Stimulated activated CD4-positive, alpha-beta T cell treated with anti-CD3 and anti-CD28 coated beads, Interleukin-4, amount 100 ng/mL, for 4 hours (primary cell): ENCODE results near the gene RELA.
"Not testable (repeated sequence)": the region's sequence is repeated elsewhere in the genome, so short reads cannot be mapped to it uniquely, and the experiment has no call there.

ENCODE experiments used
- DNase-seq, 2 experiments: peaks; one replicate each; pipeline ENCODE4 v3.0.0-alpha.2; 2020

Gene RELA

DNA sequence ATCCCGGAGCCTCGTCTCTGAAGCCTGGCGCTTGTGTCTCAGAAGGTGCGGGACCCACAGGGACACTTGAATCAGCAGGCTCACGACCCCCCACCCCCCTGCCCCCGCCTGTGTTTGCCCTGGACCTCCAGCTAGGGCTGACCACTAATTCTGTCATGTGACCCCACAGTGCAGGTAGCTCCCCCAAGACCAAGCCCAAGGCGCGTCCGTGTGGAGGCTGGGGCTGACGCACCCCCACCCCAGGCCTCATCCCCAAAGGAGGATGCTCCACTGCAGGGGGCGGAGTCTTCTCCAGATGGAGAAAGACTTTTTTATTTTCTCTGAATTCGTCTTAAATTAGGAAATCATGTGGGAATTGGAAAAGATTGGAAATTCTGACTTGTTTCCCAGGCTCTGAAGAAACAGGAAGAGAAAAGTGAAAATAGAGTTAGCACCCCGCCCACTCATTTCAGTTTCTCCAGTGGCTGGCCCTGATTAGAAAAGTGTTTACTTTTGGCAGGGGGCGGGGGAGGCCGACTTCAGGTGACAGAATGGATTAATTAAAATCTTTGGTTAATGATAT lies 1.0 kb upstream of the RELA start:
- DNase-seq: peak; percentile 52 to 53

GRCh38 chr11:65662247-65662798 lies 393 bp downstream of the RELA start:
- no peak for DNase-seq

DNA sequence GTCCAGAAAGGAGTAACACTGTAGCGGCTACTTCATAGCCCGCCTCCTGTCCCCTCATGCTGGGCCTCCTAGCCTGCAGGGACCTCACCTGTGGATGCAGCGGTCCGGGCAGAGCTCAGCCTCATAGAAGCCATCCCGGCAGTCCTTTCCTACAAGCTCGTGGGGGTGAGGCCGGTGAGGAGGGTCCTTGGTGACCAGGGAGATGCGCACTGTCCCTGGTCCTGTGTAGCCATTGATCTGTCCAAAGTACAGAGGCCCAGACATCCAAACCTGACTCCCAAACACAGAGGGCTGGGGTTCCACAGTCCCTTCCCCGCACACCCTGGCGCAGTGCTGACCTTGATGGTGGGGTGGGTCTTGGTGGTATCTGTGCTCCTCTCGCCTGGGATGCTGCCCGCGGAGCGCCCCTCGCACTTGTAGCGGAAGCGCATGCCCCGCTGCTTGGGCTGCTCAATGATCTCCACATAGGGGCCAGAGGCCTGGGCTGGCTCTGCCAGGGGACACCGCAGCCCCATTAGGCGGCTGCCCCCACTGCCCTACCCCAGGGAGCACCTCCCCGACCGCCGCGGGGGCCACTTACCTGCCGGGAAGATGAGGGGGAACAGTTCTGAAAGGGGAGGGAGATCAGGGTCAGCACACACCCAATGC lies 993 bp downstream of the RELA start:
- DNase-seq: no peak

GRCh38 chr11:65660908-65661307 lies 1.8 kb downstream of the RELA start:
- DNase-seq: not testable (repeated sequence)

DNA sequence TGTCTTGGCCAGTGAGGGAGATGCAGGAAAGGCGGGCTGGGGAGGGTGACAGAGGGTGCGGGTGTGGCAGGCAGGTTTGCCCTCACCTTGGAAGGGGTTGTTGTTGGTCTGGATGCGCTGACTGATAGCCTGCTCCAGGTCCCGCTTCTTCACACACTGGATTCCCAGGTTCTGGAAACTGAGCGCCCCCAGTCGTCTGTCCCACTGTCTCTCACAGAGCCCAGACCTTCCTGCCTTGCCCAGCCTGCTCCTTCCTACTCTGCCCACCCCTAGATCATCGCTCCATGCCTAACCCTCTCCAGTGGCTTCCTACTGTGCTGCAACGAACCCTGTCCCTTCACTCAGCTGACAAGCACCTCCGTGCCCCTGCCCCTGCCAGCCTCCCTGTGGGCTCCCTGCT lies 2.7 kb downstream of the RELA start:
- no peak for DNase-seq

DNA sequence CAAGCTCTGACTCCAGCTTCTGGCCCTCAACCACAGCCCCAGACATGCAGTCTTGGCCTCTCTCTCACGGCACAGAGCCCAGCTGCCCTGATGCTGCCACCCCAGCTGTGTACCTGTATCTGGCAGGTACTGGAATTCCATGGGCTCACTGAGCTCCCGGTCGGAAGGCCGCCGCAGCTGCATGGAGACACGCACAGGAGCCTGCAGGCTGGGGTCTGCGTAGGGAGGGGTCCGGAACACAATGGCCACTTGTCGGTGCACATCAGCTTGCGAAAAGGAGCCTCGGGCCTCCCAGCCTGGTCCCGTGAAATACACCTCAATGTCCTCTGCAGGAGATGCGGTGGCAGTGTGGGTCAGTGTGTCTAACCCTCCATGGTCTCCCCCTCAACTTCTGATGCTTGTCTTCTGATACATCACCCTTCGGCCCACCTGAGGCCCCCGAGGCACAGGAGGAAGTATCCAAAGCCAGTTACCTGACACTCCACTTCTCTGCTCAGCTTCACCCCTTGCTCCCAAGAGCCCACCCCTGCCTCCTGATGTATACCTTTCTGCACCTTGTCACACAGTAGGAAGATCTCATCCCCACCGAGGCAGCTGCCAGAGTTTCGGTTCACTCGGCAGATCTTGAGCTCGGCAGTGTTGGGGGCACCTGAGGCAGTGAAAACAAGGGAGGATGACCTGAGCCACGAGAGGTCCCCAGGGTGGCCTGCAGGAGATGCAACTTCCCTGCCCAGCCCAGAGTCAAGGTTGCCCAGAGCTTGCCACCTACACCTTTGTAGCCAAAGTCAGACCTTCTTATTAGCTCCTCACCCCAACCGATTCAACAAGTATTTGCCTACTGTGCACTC lies 4.3 kb downstream of the RELA start:
- no peak for DNase-seq

GRCh38 chr11:65657426-65657825 lies 5.3 kb downstream of the RELA start:
- no peak for DNase-seq

DNA sequence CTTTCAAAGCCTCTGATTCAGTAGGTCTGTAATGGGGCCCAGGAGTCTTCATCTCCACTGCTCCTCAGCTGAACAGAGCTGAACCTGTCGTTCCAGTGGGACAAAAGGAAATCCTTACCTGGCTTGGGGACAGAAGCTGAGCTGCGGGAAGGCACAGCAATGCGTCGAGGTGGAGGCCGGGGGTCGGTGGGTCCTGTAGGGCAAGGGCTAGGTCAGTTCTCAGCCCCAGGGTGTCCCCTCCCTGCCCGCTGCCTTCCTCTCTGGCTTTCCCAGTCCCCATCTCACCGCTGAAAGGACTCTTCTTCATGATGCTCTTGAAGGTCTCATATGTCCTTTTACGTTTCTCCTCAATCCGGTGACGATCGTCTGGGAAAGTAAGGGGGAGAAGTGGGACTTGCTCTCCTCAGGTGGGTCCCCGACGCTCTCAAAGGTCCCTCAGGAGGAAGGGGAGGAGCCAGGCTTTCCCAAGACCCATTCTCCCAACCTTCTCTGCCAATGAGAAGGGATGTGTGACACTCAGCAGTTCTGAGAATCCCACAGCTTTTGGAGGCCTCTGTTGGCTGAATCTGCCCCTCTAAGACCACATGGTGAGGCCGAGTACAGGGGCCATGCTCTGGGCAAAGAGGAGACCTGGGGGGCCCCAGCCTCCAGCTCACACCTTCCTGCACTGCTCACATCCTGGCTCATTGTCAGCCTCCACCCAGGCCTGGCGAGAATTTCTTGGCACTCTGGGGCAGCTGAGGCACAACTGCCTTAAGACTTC lies 7.0 kb downstream of the RELA start:
- DNase-seq: no peak

GRCh38 chr11:65654375-65655349 lies 8.1 kb downstream of the RELA start:
- no peak for DNase-seq

GRCh38 chr11:65653229-65654225 lies 9.2 kb downstream of the RELA start:
- DNase-seq: no peak

GRCh38 chr11:65652511-65653228 lies 10.0 kb downstream of the RELA start:
- peak; percentile 96 to 98 for DNase-seq

GRCh38 chr11:65651589-65652510 lies 10.9 kb downstream of the RELA start:
- no peak for DNase-seq

- DNase-seq: no peak
These were observed 11.5 kb downstream of the RELA start for GRCh38 chr11:65651339-65651588.

DNA sequence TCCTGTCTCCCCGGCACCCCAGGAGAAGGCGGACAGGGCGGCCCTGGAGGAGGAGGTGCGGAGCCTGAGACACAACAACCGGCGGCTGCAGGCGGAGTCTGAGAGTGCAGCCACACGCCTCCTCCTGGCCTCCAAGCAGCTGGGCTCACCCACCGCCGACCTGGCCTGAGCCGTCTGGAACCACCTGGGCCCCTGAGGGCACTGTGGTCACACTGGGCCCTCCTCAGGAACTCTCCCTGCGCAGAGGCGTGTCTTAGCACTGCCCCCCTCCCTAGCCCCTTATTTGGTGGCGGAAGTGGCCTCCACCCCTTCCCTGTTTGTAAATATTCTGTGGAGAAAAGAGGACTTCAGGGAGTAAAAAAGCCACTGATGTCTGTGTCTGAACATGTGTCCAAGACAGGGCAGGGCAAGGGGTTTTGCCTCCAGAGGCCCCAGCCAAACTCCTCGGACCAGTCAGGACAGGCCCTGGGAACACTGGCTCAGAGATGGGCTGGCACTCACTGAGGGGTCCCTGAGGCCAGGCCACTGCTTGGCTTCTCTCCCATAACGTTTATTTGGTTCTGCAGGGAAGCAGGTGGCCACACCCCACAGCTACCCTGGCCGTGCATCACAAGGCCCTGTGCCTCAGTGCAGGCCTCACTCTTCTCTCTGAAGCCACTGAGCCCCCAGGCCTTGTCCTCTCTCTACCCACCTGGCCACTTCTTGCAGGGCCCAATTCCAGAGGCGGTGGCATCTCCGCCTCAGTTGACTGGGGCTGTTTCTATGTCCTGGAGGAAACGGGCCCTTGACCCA lies 12.0 kb downstream of the RELA start:
- DNase-seq: no peak

- no peak for DNase-seq
These were observed 12.8 kb downstream of the RELA start for GRCh38 chr11:65649656-65650546.

- DNase-seq: no peak
These were observed 13.7 kb downstream of the RELA start for GRCh38 chr11:65648997-65649493.
